ENCODE data around the gene DDX1.

The DDX1 gene

DNA sequence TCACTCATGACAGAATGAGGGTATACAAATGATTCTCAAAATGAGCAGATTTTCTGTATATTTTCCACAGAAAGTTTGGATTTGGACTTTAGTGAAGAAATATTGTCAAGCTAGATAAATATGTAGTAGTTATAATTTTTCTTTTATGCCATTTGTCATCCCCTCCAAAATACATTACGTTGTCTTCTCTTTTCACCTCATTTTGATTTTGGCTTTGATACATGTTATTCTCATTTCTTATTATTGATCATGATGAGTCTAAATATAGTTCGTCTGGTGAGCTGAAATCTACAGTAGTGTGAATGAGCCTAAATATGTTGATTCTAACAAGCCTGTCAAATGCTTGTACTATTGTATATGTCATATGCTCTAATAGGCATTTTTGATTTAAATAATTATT is 12.3 kb downstream of the DDX1 start:
- TF ChIP-seq, protein P1, sequence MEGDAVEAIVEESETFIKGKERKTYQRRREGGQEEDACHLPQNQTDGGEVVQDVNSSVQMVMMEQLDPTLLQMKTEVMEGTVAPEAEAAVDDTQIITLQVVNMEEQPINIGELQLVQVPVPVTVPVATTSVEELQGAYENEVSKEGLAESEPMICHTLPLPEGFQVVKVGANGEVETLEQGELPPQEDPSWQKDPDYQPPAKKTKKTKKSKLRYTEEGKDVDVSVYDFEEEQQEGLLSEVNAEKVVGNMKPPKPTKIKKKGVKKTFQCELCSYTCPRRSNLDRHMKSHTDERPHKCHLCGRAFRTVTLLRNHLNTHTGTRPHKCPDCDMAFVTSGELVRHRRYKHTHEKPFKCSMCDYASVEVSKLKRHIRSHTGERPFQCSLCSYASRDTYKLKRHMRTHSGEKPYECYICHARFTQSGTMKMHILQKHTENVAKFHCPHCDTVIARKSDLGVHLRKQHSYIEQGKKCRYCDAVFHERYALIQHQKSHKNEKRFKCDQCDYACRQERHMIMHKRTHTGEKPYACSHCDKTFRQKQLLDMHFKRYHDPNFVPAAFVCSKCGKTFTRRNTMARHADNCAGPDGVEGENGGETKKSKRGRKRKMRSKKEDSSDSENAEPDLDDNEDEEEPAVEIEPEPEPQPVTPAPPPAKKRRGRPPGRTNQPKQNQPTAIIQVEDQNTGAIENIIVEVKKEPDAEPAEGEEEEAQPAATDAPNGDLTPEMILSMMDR (IDR thresholded peaks at IDR 0.05; ENCODE audit: borderline replicate concordance, insufficient read depth, low read depth, low read length): no peak

DNA sequence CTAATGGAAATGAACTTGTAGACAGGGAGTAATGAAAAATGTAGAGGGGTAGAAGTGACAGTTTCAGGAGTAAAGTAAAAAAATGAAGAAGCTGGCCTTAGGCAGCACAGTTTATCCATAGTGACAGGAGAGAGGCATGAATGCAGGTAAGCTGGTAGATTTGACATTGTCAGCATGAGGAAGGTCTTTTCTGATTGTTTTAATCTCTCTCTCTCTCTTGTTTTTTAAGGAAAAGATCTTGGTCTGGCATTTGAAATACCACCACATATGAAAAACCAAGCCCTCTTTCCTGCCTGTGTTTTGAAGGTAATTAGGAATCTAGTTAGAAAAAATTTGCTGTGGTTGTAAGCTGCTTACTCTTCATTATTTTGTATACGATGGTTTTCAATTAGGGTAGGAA is 14.1 kb downstream of the DDX1 start:
- TF ChIP-seq, protein P1 (IDR thresholded peaks at IDR 0.05; ENCODE audit: borderline replicate concordance, insufficient read depth, low read depth, low read length): no peak
- no peak overlapping the region for H3K4me3 ChIP-seq (ENCODE audit: low read depth, low read length)

More for the DNA sequence above, 12.3 kb downstream of the DDX1 start:
- no peak overlapping the region for H3K4me3 ChIP-seq (ENCODE audit: low read depth, low read length)

DNA sequence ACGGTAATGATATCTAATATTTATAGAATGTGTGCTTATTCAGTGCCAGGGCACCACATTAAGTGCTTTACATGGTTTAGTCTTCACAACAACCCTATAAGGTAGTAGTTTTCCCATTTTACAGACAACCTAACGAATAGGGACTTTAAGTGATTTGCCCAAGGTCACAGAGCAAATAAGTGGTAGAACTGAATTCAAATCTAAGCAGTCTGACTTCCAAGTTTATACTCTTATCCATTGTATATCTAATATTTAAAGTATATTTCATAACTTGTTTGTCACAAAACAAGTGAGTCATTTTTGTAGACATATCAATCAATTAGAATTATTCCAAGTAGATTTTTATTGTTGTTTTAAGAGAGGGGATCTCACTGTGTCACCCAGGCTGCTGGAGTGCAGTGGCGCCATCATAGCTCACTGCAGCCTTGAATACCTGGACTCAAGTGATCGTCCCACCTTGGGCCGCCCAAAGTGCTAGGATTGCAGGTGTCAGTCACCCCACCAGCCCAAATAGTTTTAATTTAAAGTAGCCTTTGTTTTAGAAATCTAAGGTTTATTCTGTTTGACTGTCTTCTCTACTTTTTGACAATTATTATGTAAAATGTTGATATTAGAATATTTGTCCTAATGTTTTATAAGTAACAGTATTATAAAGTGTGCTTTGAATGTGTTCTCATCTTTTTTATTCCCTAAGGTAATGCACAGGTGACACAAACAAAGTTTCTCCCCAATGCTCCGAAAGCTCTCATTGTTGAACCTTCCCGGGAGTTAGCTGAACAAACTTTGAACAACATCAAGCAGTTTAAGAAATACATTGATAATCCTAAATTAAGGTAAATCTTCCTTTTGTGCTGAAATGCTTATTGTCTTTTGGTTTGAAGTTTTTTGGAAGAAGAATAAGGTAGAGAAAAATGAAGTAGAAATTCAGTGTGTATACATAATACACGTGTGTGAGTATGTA is 15.1 kb downstream of the DDX1 start:
- TF ChIP-seq, protein P1 (IDR thresholded peaks at IDR 0.05; ENCODE audit: borderline replicate concordance, insufficient read depth, low read depth, low read length): no peak
- H3K4me3 ChIP-seq (ENCODE audit: low read depth, low read length): no peak overlapping the region

DNA sequence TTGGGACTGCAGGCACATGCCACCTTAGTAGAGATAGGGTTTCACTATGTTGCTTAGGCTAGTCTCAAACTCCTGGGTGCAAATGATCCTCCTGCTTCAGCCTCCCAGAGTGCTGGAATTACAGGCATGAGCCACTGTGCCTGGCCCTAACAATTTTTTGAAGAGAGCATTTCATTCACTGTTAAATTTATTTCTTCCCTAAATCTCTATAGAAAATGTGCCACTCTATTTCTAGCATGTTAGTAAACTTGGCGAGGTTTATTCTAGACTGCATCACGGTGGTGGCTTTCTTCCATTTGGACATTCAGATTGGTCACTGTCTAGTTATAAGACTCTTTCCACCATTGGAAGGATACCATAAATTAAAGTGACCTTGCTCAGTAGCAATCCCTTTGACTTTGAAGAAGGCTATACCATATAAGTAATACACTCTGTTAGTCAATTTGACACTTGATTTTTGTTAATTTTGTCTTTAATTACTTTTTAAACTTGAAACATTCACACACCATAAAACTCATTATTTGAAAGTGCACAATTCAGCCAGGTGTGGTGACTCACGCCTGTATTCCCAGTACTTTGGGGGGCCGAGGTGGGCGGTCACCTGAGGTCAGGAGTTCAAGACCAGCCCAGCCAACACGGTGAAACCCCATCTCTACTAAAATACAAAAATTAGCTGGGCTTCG is 16.2 kb downstream of the DDX1 start:
- TF ChIP-seq, protein P1 (IDR thresholded peaks at IDR 0.05; ENCODE audit: borderline replicate concordance, insufficient read depth, low read depth, low read length): no peak
- H3K4me3 ChIP-seq (ENCODE audit: low read depth, low read length): no peak overlapping the region

DNA sequence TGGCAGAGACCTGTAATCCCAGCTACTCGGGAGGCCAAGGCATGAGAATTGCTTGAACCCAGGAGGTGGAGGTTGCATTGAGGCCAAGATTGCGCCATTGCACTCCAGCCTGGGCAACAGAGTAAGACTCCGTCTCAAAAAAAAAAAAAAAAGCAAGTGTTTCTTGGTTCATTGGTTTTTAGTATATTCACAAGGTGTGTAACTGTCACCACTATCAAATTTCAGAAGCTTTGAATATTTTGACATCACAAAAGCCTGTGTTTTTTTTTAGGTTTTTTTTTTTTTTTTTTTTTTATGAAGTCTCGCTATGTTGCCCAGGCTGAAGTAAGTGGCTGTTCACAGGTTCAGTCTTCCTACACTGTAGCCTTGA is 16.7 kb downstream of the DDX1 start:
- TF ChIP-seq, protein P1 (IDR thresholded peaks at IDR 0.05; ENCODE audit: borderline replicate concordance, insufficient read depth, low read depth, low read length): no peak
- no peak overlapping the region for H3K4me3 ChIP-seq (ENCODE audit: low read depth, low read length)

DNA sequence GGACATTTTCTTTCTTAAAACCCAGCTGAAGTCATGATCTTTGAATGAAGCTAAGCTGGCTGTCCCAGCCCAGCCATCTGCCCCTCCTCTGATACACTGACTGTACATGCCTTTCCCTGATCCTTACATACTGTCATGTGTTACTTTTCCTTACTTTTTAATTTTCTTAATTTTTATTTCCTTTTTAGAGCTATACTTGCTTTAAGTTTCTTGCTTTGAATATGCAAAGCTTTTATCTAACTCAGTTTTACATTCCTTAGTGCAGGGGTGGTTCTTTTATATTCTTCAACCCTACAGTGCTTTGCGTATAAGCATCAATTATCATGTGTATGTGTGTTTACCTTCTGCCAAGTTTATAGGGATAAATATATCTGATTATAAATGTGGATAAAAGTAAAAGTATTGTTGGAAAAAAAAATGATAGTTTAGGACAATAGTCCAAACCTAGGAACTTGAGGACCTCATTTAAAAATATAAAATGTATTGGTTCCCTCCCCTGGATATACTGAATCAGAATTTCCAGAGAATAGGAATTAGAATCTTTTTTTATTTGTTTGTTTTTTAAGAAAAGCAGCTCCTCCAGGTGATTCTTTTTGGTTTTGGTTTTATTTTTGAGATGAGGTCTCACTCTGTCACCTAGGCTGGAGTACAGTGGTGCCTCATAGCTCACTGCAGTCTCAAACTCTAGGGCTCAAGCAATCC is 17.8 kb downstream of the DDX1 start:
- TF ChIP-seq, protein P1 (IDR thresholded peaks at IDR 0.05; ENCODE audit: borderline replicate concordance, insufficient read depth, low read depth, low read length): no peak

More for the DNA sequence above, 17.8 kb downstream of the DDX1 start:
- no peak overlapping the region for H3K4me3 ChIP-seq (ENCODE audit: low read depth, low read length)
